ENCODE results near the gene EFNA5. TPM values are rescaled to one million over a fixed set of nuclear protein-coding genes. Genes with fewer than 3 reads are reported as not detected.

Gene EFNA5
- total and polyA plus RNA-seq, 10 of the 15 experiments (the other 5 are each of a cell fraction or from before 2014, with no cell fraction given): 0.19 to 12.6 (median 3.9) TPM

- TF ChIP-seq ZNF384 (IDR thresholded peaks at IDR 0.05; ENCODE audit: borderline replicate concordance, low read depth, low read length) (peak; percentile 82), ZNF217 (IDR thresholded peaks at IDR 0.05) (peak; percentile 74; the same call in 1 of the 2 replicates), ZBTB40 (IDR thresholded peaks at IDR 0.05; ENCODE audit: borderline replicate concordance) (no peak; the same call in 1 of the 2 replicates), NR2C1 (IDR thresholded peaks at IDR 0.05) (no peak), EP300 (IDR thresholded peaks at IDR 0.05; ENCODE audit: borderline replicate concordance in 1 of 2, control insufficient read depth in 1 of 2, low read depth in 2 of 2, low read length in 2 of 2) (peak; percentile 83 to 99), CTCF (IDR thresholded peaks at IDR 0.05 in 2 of 3, conservative IDR thresholded peaks at IDR 0.05 in 1 of 3; ENCODE audit: control insufficient read depth in 2 of 3, extremely low read depth in 1 of 3, insufficient read depth in 1 of 3, low read depth in 3 of 3, low read length in 3 of 3) (no peak), MAX (IDR thresholded peaks at IDR 0.05; ENCODE audit: low read depth, low read length) (no peak), NBN (IDR thresholded peaks at IDR 0.05) (peak; percentile 73), BACH1 (IDR thresholded peaks at IDR 0.05; ENCODE audit: borderline replicate concordance) (peak; percentile 81; the same call in 1 of the 2 replicates), ATF3 (IDR thresholded peaks at IDR 0.05; ENCODE audit: borderline replicate concordance, extremely low read depth, low read depth, low read length) (no peak), TCF12 (IDR thresholded peaks at IDR 0.05; ENCODE audit: low read depth, low read length) (peak; percentile 72; the same call in 1 of the 2 replicates), RB1 (IDR thresholded peaks at IDR 0.05; ENCODE audit: borderline replicate concordance) (no peak; the same call in 1 of the 2 replicates), ZBED1 (IDR thresholded peaks at IDR 0.05; ENCODE audit: borderline replicate concordance) (peak; percentile 85; the same call in 1 of the 2 replicates), SREBF1 (IDR thresholded peaks at IDR 0.05; ENCODE audit: low read length) (peak; percentile 59; the same call in 1 of the 2 replicates), RAD51 (IDR thresholded peaks at IDR 0.05) (peak; percentile 39; the same call in 1 of the 2 replicates), ETV6 (conservative IDR thresholded peaks at IDR 0.05 in 1 of 2, IDR thresholded peaks at IDR 0.05 in 1 of 2; ENCODE audit: borderline replicate concordance in 1 of 2, low read depth in 1 of 2) (peak in 1 of 2 experiments; percentile 85; a peak in 1 of 4 replicates), JUNB (IDR thresholded peaks at IDR 0.05) (peak; percentile 95), POU2F2 (IDR thresholded peaks at IDR 0.05; ENCODE audit: borderline replicate concordance, low read depth, low read length) (peak; percentile 41; the same call in 1 of the 3 replicates)
- TF ChIP-seq, protein P1, sequence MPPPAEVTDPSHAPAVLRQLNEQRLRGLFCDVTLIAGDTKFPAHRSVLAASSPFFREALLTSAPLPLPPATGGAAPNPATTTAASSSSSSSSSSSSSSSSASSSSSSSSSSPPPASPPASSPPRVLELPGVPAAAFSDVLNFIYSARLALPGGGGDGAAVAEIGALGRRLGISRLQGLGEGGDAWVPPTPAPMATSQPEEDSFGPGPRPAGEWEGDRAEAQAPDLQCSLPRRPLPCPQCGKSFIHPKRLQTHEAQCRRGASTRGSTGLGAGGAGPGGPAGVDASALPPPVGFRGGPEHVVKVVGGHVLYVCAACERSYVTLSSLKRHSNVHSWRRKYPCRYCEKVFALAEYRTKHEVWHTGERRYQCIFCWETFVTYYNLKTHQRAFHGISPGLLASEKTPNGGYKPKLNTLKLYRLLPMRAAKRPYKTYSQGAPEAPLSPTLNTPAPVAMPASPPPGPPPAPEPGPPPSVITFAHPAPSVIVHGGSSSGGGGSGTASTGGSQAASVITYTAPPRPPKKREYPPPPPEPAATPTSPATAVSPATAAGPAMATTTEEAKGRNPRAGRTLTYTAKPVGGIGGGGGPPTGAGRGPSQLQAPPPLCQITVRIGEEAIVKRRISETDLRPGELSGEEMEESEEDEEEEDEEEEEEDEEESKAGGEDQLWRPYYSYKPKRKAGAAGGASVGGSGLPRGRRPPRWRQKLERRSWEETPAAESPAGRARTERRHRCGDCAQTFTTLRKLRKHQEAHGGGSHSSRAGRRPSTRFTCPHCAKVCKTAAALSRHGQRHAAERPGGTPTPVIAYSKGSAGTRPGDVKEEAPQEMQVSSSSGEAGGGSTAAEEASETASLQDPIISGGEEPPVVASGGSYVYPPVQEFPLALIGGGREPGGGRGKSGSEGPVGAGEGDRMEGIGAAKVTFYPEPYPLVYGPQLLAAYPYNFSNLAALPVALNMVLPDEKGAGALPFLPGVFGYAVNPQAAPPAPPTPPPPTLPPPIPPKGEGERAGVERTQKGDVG (CRISPR knock-in tag; IDR thresholded peaks at IDR 0.05): no peak
These were observed 194.0 kb downstream of the EFNA5 start (continued) for GRCh38 chr5:107476783-107477182.
